BLaER1 treated with 17β-estradiol and CSF1 and Interleukin-3, amounts not matched to agents 10 nM and 100 nM (cell line): ENCODE data around the gene AP4S1.

Experiments
- H3K27ac ChIP-seq, 11 experiments: shearing (Covaris generic); formaldehyde crosslinking; 2 replicates each; pipeline ENCODE4 v1.8.1; 2022
- H3K27me3 ChIP-seq, 11 experiments: shearing (Covaris generic); formaldehyde crosslinking; 2 replicates each; pipeline ENCODE4 v1.8.1; 2022
- H3K36me3 ChIP-seq, 11 experiments: shearing (Covaris generic); formaldehyde crosslinking; 2 replicates each; pipeline ENCODE4 v1.8.1; 2022
- H3K4me1 ChIP-seq, 10 experiments: shearing (Covaris generic); formaldehyde crosslinking; 2 replicates each; pipeline ENCODE4 v1.8.1; 2022
- H3K4me2 ChIP-seq, 11 experiments: shearing (Covaris generic); formaldehyde crosslinking; 2 replicates each; pipeline ENCODE4 v1.8.1; 2022
- H3K4me3 ChIP-seq, 10 experiments: shearing (Covaris generic); formaldehyde crosslinking; 2 replicates each; pipeline ENCODE4 v1.8.1; 2022
- H3K9ac ChIP-seq, 11 experiments: shearing (Covaris generic); formaldehyde crosslinking; 2 replicates each; pipeline ENCODE4 v1.8.1; 2022
- H3K9me3 ChIP-seq, 11 experiments: shearing (Covaris generic); formaldehyde crosslinking; replicated peaks in 1 of 11; 2 replicates each; pipeline ENCODE4 v1.8.1; 2022
- H4K20me1 ChIP-seq, 11 experiments: shearing (Covaris generic); formaldehyde crosslinking; 2 replicates each; pipeline ENCODE4 v1.8.1; 2022
- Cebpa-rat ChIP-seq, 11 experiments: shearing (Covaris generic); IDR thresholded peaks; 2 replicates each; pipeline ENCODE4 v1.8.1; 2022

The AP4S1 gene

DNA sequence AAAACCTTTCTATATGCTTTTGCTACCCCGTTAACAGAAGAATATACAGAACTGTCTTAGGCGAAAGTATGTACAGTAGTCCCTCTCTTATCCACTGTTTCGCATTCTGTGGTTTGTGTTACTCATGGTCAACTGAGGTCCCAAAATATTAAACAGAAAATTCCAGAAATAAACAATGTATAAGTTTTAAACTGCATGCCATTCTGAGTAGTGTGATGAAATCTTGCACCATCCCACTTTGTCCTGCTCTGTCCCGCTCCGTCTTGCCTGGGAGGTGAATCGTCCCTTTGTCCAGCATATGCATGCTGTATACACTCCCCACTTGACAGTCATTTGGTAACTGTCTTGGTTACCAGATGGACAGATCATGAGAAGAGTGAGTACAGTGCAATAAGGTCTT lies 70.8 kb downstream of the AP4S1 start:
- peaks cover 47 to 52% (median 48%) of the 10 kb centered on the region in 11 experiments for H3K36me3 ChIP-seq
- no peak overlapping the region for H3K9ac ChIP-seq

GRCh38 chr14:31097081-31097480 lies 71.6 kb downstream of the AP4S1 start:
- Histone ChIP-seq H3K9me3 (no peaks in the 10 kb centered on the region), H3K27me3 (no peaks in the 10 kb centered on the region), H3K9ac (no peak overlapping the region), H3K27ac (no peak overlapping the region), H4K20me1 (peaks cover 0 to 22% (median 0%) of the 10 kb centered on the region in 11 experiments; a peak in 3 of 22 replicates), H3K36me3 (peaks cover 55 to 60% (median 56%) of the 10 kb centered on the region in 11 experiments), H3K4me2 (no peak overlapping the region), H3K4me1 (peaks cover 0 to 5% (median 0%) of the 10 kb centered on the region in 10 experiments; a peak in 4 of 20 replicates), H3K4me3 (no peak overlapping the region)
- TF ChIP-seq Cebpa-rat (IDR thresholded peaks at IDR 0.05): no peak

More for the DNA sequence above, 70.8 kb downstream of the AP4S1 start:
- TF ChIP-seq Cebpa-rat (IDR thresholded peaks at IDR 0.05): no peak
- no peak overlapping the region for H3K4me2 ChIP-seq
- H3K27me3 ChIP-seq: no peaks in the 10 kb centered on the region
- H3K4me3 ChIP-seq: no peak overlapping the region
- H3K4me1 ChIP-seq: peaks cover 0 to 13% (median under 1%) of the 10 kb centered on the region in 10 experiments; a peak in 7 of 20 replicates
- H3K9me3 ChIP-seq: no peaks in the 10 kb centered on the region
- peaks cover 0 to 18% (median 0%) of the 10 kb centered on the region in 11 experiments; a peak in 3 of 22 replicates for H4K20me1 ChIP-seq
- no peak overlapping the region for H3K27ac ChIP-seq

DNA sequence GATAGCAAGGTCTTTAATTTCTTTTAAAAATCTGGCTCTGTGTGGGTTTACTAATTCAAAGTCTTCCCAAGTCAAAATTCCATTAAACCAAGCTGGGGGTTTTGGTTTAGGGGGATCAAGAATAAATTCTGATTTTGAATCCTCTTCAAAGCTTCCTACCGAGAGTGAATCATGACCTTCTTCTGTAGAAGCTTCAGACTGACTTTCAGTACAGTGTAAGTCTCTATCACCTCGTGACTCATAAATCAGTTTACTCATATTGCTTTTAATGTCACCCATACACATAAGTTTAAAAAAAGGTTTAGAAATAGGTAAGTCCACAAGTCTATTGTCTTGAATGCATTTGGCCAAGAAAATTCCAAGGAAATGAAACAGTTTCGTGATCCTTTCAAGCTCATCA lies 81.3 kb downstream of the AP4S1 start:
- H3K36me3 ChIP-seq: peaks cover 98 to 100% (median 100%) of the 10 kb centered on the region in 11 experiments
- H3K9me3 ChIP-seq: peaks cover 0 to 10% (median 6%) of the 10 kb centered on the region in 11 experiments; a peak in 9 of 22 replicates
- no peak overlapping the region for H3K4me3 ChIP-seq
- TF ChIP-seq Cebpa-rat (IDR thresholded peaks at IDR 0.05): no peak
- H3K27me3 ChIP-seq: no peaks in the 10 kb centered on the region
- no peaks in the 10 kb centered on the region for H3K4me1 ChIP-seq
- peaks cover 0 to 13% (median 0%) of the 10 kb centered on the region in 11 experiments; a peak in 6 of 22 replicates for H4K20me1 ChIP-seq
- H3K9ac ChIP-seq: no peak overlapping the region
- H3K4me2 ChIP-seq: no peak overlapping the region
- no peak overlapping the region for H3K27ac ChIP-seq

DNA sequence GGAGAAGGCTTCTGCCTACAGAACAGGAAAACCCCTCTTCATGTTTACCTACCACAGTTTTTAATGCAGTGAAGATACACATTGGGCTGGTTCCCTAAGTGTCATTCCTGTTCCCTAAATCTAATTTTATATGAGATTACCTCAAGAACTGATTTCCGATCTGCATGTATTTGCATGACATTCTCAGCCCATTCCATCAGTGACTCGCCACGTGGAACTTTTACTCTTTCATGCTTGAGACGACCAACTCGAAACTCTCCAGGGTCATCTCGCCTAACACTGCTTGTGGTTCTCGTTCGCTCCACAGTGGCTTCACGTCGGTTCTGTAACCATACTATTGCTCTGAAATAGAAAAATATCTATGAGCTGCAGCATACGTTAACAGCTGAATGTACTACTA lies 83.8 kb downstream of the AP4S1 start:
- Histone ChIP-seq H4K20me1 (peaks cover 0 to 20% (median 4%) of the 10 kb centered on the region in 11 experiments; a peak in 10 of 22 replicates), H3K9ac (no peak overlapping the region), H3K4me1 (no peaks in the 10 kb centered on the region), H3K36me3 (peaks cover 99 to 100% (median 100%) of the 10 kb centered on the region in 11 experiments), H3K4me2 (no peak overlapping the region), H3K4me3 (no peak overlapping the region), H3K27me3 (no peaks in the 10 kb centered on the region), H3K9me3 (no peaks in the 10 kb centered on the region), H3K27ac (no peak overlapping the region)
- TF ChIP-seq Cebpa-rat (IDR thresholded peaks at IDR 0.05): no peak

GRCh38 chr14:31110872-31111271 lies 85.4 kb downstream of the AP4S1 start:
- Histone ChIP-seq H4K20me1 (peaks cover 0 to 25% (median 12%) of the 10 kb centered on the region in 11 experiments; a peak in 11 of 22 replicates), H3K27ac (no peak overlapping the region), H3K27me3 (no peaks in the 10 kb centered on the region), H3K9me3 (no peaks in the 10 kb centered on the region), H3K4me2 (no peak overlapping the region), H3K4me1 (no peaks in the 10 kb centered on the region), H3K9ac (no peak overlapping the region), H3K36me3 (peaks cover 99 to 100% (median 100%) of the 10 kb centered on the region in 11 experiments), H3K4me3 (no peak overlapping the region)
- no peak for TF ChIP-seq Cebpa-rat (IDR thresholded peaks at IDR 0.05)

GRCh38 chr14:31113794-31114193 lies 88.3 kb downstream of the AP4S1 start:
- Histone ChIP-seq H3K4me3 (no peak overlapping the region), H3K36me3 (peaks cover 99 to 100% (median 100%) of the 10 kb centered on the region in 11 experiments)

GRCh38 chr14:31118892-31119291 lies 93.4 kb downstream of the AP4S1 start:
- no peak overlapping the region for H3K9ac ChIP-seq
- H3K27ac ChIP-seq: no peak overlapping the region
- peaks cover 0 to 1% (median 0%) of the 10 kb centered on the region in 10 experiments; a peak in 3 of 20 replicates for H3K4me1 ChIP-seq
- no peak for TF ChIP-seq Cebpa-rat (IDR thresholded peaks at IDR 0.05)
- H3K4me2 ChIP-seq: no peak overlapping the region
- no peaks in the 10 kb centered on the region for H3K27me3 ChIP-seq
- H3K4me3 ChIP-seq: no peak overlapping the region
- peaks cover 15 to 54% (median 40%) of the 10 kb centered on the region in 11 experiments; a peak in 20 of 22 replicates for H4K20me1 ChIP-seq
- no peaks in the 10 kb centered on the region for H3K9me3 ChIP-seq
- peaks cover 98 to 100% (median 100%) of the 10 kb centered on the region in 11 experiments for H3K36me3 ChIP-seq

More at GRCh38 chr14:31113794-31114193, 88.3 kb downstream of the AP4S1 start:
- no peak overlapping the region for H3K27ac ChIP-seq
- no peaks in the 10 kb centered on the region for H3K9me3 ChIP-seq
- TF ChIP-seq Cebpa-rat (IDR thresholded peaks at IDR 0.05): no peak
- peaks cover 0 to 33% (median 13%) of the 10 kb centered on the region in 11 experiments; a peak in 10 of 22 replicates for H4K20me1 ChIP-seq
- no peak overlapping the region for H3K4me2 ChIP-seq
- no peak overlapping the region for H3K9ac ChIP-seq
- H3K27me3 ChIP-seq: no peaks in the 10 kb centered on the region
- H3K4me1 ChIP-seq: no peaks in the 10 kb centered on the region

DNA sequence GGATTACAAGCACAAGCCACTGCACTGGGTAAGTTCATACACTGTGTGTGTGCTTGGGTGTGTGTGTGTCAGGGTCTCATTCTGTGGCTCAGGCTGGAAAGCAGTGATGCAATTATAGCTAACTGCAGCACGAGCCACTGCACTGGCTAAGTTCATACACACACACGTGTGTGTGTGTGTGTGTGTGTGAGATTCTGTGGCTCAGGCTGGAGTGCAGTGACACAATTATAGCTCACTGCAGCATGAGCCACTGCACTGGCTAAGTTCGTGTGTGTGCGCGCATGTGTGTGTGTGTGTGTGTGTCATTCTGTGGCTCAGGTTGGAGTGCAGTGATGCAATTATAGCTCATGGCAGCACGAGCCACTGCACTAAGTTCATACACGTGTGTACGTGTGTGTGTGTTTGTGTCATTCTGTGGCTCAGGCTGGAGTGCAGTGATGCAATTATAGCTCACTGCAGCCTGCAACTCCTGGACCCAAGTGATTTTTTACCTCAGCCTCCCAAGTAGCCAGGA lies 96.7 kb downstream of the AP4S1 start:
- Histone ChIP-seq H3K9me3 (no peaks in the 10 kb centered on the region), H3K27ac (no peak overlapping the region), H3K9ac (no peak overlapping the region), H3K27me3 (no peaks in the 10 kb centered on the region), H3K4me2 (no peak overlapping the region), H4K20me1 (peaks cover 33 to 76% (median 56%) of the 10 kb centered on the region in 11 experiments; a peak in 20 of 22 replicates), H3K4me3 (no peak overlapping the region), H3K4me1 (peaks cover 0 to 10% (median 0%) of the 10 kb centered on the region in 10 experiments; a peak in 4 of 20 replicates), H3K36me3 (peaks cover 87 to 100% (median 96%) of the 10 kb centered on the region in 11 experiments)
- no peak for TF ChIP-seq Cebpa-rat (IDR thresholded peaks at IDR 0.05)

DNA sequence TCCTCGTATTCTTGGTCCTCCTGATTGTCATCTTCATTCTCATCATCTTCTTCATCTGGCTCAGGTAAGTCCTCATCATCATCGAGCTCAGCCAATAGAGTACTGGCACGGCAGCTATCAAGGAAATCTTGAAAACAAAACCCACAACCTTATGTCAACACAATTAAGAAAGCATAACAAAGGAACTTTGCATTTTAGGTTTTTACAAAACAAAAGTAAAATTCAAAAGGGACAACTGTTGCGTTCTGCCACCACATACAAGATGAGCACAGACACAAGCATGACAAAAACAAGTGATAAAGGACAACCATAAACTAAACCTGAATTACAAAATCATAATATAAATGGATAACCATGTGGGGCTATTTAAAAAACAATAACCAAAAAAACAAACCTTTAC lies 97.5 kb downstream of the AP4S1 start:
- H3K27ac ChIP-seq: no peak overlapping the region
- H3K27me3 ChIP-seq: no peaks in the 10 kb centered on the region
- H3K9me3 ChIP-seq: no peaks in the 10 kb centered on the region
- H3K4me1 ChIP-seq: peaks cover 0 to 10% (median 0%) of the 10 kb centered on the region in 10 experiments; a peak in 4 of 20 replicates
- H3K9ac ChIP-seq: no peak overlapping the region
- no peak overlapping the region for H3K4me3 ChIP-seq
- TF ChIP-seq Cebpa-rat (IDR thresholded peaks at IDR 0.05): no peak
- H3K36me3 ChIP-seq: peaks cover 87 to 100% (median 96%) of the 10 kb centered on the region in 11 experiments
- H4K20me1 ChIP-seq: peaks cover 33 to 84% (median 59%) of the 10 kb centered on the region in 11 experiments; a peak in 20 of 22 replicates
- H3K4me2 ChIP-seq: no peak overlapping the region
